Esophagus squamous epithelium (tissue), 5 donors: ENCODE data around the gene ABHD1. TPM values are rescaled to one million over a fixed set of nuclear protein-coding genes. Genes with fewer than 3 reads are reported as not detected.

Source experiments
- DNase-seq: peaks from one replicate; lab custom pipeline; 2025; lab: John Stamatoyannopoulos, UW
- H3K27ac ChIP-seq, 4 donors: fragments of 200-600 bp; sonication (generic); one replicate each; pipeline ENCODE4 v1.5.1; 2016 to 2019; ENCODE audit warnings: mild to moderate bottlenecking in 1 of 4
- H3K27me3 ChIP-seq, 4 donors: fragments of 200-600 bp; sonication (generic); 1 replicate in 3 of 4; 2 replicates in 1 of 4; pipeline versions ENCODE4 v1.5.1 to v1.6.0; 2017 to 2021; ENCODE audit warnings: antibody characterized with exemption in 1 of 4
- H3K36me3 ChIP-seq, 3 donors: fragments of 200-600 bp; sonication (generic); one replicate each; pipeline ENCODE4 v1.5.1; 2016 to 2019
- H3K4me1 ChIP-seq, 3 donors: fragments of 200-600 bp; sonication (generic); one replicate each; pipeline ENCODE4 v1.5.1; 2017 to 2019
- H3K4me3 ChIP-seq, 4 donors: fragments of 200-600 bp; sonication (generic); 1 replicate in 3 of 4; 2 replicates in 1 of 4; pipeline ENCODE4 v1.5.1; 2016 to 2019; ENCODE audit warnings: mild to moderate bottlenecking in 2 of 4, moderate library complexity in 1 of 4
- H3K9me3 ChIP-seq, 3 donors: fragments of 200-600 bp; sonication (generic); one replicate each; pipeline ENCODE4 v1.5.1; 2016 to 2019
- POLR2A ChIP-seq, 4 donors: fragments of 450-650 bp; IDR thresholded peaks; one replicate each; pipeline ENCODE4 v1.6.1; 2017; ENCODE audit warnings: antibody characterized with exemption in 4 of 4, mild to moderate bottlenecking in 4 of 4, moderate library complexity in 3 of 4
- whole genome bisulfite sequencing, 2 donors: methylation state at CpG; one replicate each; pipeline ENCODE4 v1.1.5; 2018; 5-methylcytosine and 5-hydroxymethylcytosine counted together
- intact Hi-C: fragments of 100-400 bp; cut with DNase I; formaldehyde crosslinking; loops from one replicate; pipeline ENCODE4 v1.15.0; 2022
- total RNA-seq, 4 donors: library from RNA; depleted of rRNA; stranded (reverse); fragments of >200 nt; gene quantifications; one replicate each; pipeline ENCODE4 v1.1.0, GENCODE V29; 2016
- TF ChIP-seq, protein P1 (sequence below), 6 experiments: fragments of 450-650 bp in 4 of 6; fragments of 200-600 bp in 2 of 6; sonication (generic) in 2 of 6; IDR thresholded peaks; one replicate each; pipeline ENCODE4 v1.5.1; 2016 to 2019; ENCODE audit warnings: antibody characterized with exemption in 6 of 6, mild to moderate bottlenecking in 4 of 6, moderate library complexity in 4 of 6
- donor health status: DM: yes; HTN: yes; CAD: no.

Gene ABHD1
- total RNA-seq, 4 donors from 2014 or later, result not detected

DNA sequence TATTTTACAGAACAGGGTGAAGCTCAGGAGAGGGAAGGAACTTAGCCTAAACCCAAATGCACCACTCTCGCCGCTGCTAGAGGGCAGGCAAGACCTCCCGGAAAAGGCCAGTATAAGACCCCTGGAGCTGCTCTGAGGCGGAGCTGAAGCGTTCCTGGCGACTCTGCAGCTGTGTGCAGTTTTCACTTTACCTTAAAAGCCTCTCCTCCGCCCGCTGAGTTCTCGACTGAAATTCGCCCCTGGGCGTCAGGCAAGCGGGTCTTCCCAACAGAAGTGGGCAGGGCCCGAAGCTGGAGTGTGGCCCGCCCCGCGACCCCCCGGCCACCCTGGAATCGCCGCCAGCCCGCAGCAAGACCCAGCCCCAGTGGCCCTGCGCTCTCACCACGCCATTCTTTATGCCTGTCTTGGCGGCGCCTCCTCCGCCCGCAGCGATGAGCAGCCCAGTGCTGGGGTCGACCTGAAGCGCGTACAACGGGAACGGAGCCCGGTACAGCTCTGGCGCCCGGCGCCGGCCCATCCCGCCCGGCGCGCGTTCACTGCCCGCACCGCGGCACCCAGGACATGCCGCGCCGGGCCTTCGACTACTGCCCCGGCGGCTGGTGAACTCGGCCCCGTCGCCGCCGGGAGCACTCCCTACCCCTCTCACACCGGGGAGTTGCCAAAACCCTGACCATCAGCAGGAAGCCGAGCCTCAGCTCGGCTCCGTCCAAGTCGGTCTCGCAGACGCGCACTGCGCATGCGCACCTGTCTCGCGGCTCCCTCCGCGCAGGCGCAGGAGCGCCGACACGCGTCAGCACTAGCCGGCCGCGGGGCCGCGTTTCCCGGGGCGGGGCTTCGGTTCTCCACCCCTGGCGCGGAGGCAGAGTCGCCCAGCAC is 10.5 kb downstream of the ABHD1 start, which contains the start of gene PREB:
PREB (minus strand) TSS at position 732 of the 876 bp plus-strand sequence; CDS start at position 517, 215 bp downstream.
- Histone ChIP-seq H3K27ac (peak within 1 kb of the TSS; percentile 86 to 95 (median 90)), H3K27me3 (no peaks in the 10 kb centered on the region), H3K4me1 (peaks cover 12 to 28% (median 13%) of the 10 kb centered on the region in 3 donors), H3K36me3 (peaks cover 15 to 39% (median 22%) of the 10 kb centered on the region in 3 donors), H3K9me3 (no peaks in the 10 kb centered on the region), H3K4me3 (peak within 1 kb of the TSS; percentile 62 to 97 (median 94))
- 0% methylated on average over 6 to 21 of the region's 86 CpGs for WGBS, 2 donors
- intact Hi-C loops, result no loop called here
- peak in 3 of 4 donors; percentile 66 to 93 (median 82) for TF ChIP-seq POLR2A (IDR thresholded peaks at IDR 0.05)
- TF ChIP-seq, protein P1, sequence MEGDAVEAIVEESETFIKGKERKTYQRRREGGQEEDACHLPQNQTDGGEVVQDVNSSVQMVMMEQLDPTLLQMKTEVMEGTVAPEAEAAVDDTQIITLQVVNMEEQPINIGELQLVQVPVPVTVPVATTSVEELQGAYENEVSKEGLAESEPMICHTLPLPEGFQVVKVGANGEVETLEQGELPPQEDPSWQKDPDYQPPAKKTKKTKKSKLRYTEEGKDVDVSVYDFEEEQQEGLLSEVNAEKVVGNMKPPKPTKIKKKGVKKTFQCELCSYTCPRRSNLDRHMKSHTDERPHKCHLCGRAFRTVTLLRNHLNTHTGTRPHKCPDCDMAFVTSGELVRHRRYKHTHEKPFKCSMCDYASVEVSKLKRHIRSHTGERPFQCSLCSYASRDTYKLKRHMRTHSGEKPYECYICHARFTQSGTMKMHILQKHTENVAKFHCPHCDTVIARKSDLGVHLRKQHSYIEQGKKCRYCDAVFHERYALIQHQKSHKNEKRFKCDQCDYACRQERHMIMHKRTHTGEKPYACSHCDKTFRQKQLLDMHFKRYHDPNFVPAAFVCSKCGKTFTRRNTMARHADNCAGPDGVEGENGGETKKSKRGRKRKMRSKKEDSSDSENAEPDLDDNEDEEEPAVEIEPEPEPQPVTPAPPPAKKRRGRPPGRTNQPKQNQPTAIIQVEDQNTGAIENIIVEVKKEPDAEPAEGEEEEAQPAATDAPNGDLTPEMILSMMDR (IDR thresholded peaks at IDR 0.05), result peak in 1 of 6 experiments; percentile 27
- peak; percentile 80 for DNase-seq

DNA sequence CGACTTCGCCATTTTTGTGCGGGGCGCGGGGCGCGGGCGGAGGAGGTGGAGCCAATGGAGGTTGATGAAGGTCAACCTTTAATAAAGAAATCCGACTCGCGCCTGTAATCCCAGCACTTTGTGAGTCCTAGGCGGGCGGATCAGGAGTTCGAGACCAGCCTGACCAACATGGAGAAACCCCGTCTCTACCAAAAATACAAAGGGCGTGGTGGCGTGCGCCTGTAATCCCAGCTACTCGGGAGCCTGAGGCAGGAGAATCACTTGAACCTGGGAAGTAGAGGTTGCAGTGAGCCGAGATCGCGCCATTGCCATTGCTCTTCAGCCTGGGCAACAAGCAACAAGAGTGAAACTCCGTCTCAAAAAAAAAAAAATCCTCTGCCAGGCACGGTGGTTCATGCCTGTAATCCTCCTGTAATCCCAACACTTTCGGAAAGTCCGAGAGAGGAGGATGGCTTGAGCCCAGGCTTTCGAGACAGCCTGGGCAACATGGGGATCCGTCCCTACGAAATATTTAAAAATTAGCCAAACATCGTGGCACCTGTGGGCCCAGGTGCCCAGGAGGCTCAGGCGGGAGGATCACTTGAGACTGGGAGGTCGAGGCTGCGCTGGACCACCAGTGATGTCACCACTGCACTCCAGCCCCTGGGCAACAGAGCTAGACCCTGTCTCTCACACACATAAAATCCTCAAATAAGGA is 11.3 kb downstream of the ABHD1 start:
- DNase-seq, result no peak
- Histone ChIP-seq H3K4me1 (peaks cover 12 to 28% (median 13%) of the 10 kb centered on the region in 3 donors), H3K27me3 (no peaks in the 10 kb centered on the region), H3K4me3 (peak overlapping the region; percentile 62 to 97 (median 94)), H3K27ac (peak overlapping the region; percentile 86 to 95 (median 90)), H3K36me3 (peaks cover 15 to 31% (median 22%) of the 10 kb centered on the region in 3 donors), H3K9me3 (no peaks in the 10 kb centered on the region)
- TF ChIP-seq, protein P1 (IDR thresholded peaks at IDR 0.05), result no peak
- TF ChIP-seq POLR2A (IDR thresholded peaks at IDR 0.05), result peak in 1 of 4 donors; percentile 0
- WGBS, 2 donors, result 91 to 93% methylated on average over 10 to 17 of the region's 33 CpGs
- intact Hi-C loops, result no loop called here

DNA sequence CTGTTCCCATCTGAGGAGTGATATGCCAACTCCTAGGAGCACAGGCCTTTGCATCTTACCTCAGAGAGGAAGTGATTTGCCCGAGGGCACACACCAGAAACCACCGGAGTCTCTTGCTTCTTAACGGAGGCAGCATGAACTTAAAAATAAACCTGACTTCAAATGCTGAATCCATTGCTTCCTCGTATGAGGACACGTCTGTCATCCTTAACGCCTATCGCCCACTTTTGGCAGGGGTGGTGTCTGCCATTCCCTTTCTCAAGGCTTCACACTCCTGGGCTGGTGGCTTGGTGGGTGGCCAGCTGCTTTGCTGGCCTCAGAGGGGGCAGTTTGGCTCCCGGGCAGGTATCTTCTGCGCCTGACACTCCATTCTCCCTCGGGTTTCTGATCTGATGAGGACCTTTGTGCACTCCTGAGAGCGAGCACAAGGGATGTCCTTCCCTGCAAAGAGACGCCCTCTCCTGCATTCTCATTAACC is 11.9 kb downstream of the ABHD1 start:
- H3K27ac ChIP-seq, result peak overlapping the region in 2 of 4 donors; percentile 86 to 89
- TF ChIP-seq, protein P1 (IDR thresholded peaks at IDR 0.05), result no peak
- TF ChIP-seq POLR2A (IDR thresholded peaks at IDR 0.05), result no peak
- no peaks in the 10 kb centered on the region for H3K27me3 ChIP-seq

DNA sequence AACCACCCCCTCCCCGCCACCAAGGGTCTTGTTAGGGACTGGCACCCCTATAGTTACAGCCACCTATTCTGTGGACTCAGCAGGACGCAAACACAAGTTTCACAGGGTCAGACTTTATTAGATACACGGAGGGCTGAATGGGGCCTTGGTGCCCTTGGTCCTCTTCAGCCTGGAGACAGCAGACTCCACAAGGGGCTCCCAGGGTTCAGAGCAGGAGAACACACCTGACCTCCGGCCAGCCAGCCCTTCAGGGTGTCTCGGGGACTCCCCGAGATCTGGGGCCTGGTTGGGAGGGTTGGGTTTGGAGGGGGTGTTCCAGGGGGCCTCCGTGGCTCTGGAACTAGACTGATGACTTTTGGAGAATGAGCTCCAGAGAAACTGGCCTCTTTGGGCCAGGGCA is 13.1 kb downstream of the ABHD1 start:
- Histone ChIP-seq H3K4me1 (peaks cover 12 to 28% (median 13%) of the 10 kb centered on the region in 3 donors), H3K36me3 (peaks cover 6 to 13% (median 8%) of the 10 kb centered on the region in 3 donors), H3K27me3 (no peaks in the 10 kb centered on the region), H3K4me3 (no peak overlapping the region), H3K9me3 (no peaks in the 10 kb centered on the region), H3K27ac (no peak overlapping the region)
- 87% methylated on average over 5 of the region's 7 CpGs; no CpG with 5 or more reads in 1 of the 2 donors for WGBS, 2 donors
- no peak for DNase-seq
- intact Hi-C loops, result no loop called here
- TF ChIP-seq, protein P1 (IDR thresholded peaks at IDR 0.05), result no peak
- no peak for TF ChIP-seq POLR2A (IDR thresholded peaks at IDR 0.05)

More for the DNA sequence above, 11.9 kb downstream of the ABHD1 start:
- H3K4me3 ChIP-seq, result no peak overlapping the region
- intact Hi-C loops, result no loop called here
- 70 to 79% methylated on average over 9 to 10 of the region's 12 CpGs for WGBS, 2 donors
- peaks cover 15 to 25% (median 18%) of the 10 kb centered on the region in 3 donors for H3K36me3 ChIP-seq
- peaks cover 12 to 28% (median 13%) of the 10 kb centered on the region in 3 donors for H3K4me1 ChIP-seq
- no peaks in the 10 kb centered on the region for H3K9me3 ChIP-seq
- no peak for DNase-seq
